Cerebellar nuclear complex (tissue), 1 donor: ENCODE results near the gene PTPRT.

Source experiments
- DNase-seq, 2 experiments: peaks; one replicate each; lab custom pipeline; 2025; lab: John Stamatoyannopoulos, UW

The PTPRT gene

DNA sequence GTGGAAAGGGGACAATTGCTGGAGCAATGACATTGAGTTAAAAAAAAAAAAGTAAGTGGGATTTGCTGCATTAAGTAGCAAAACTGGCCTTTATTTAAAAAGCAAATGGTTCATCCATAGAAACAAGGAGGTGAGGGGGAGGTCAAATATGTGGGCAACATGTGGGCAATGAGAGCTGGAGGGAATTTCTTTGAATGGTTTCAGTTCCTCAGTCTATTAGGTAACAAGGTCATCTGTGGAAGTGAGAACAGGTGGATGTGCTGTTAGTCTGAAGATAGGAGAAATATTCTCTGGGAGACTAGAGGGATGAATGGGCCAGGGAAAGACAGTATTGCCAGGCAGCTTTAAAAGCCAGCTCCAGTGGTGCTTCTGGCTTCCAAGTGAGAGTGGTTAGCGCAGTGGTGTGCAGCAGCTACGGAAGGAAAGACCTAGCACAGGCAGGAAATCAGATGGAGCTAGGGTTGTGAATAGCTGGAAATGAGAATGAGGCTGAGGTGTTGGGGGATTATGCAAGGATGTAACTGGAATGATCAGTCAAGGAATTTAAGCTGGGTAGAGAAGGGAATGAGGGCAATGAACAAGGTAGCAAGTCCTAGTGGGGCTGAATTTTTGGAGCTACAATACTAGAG lies 727.6 kb downstream of the PTPRT start:
- DNase-seq, result no peak

- no peak for DNase-seq
Observed at GRCh38 chr20:42461291-42461690, 728.4 kb downstream of the PTPRT start.

GRCh38 chr20:42447270-42447669 lies 742.4 kb downstream of the PTPRT start:
- no peak for DNase-seq

- no peak for DNase-seq
Observed at GRCh38 chr20:42444799-42445198, 744.9 kb downstream of the PTPRT start.

DNA sequence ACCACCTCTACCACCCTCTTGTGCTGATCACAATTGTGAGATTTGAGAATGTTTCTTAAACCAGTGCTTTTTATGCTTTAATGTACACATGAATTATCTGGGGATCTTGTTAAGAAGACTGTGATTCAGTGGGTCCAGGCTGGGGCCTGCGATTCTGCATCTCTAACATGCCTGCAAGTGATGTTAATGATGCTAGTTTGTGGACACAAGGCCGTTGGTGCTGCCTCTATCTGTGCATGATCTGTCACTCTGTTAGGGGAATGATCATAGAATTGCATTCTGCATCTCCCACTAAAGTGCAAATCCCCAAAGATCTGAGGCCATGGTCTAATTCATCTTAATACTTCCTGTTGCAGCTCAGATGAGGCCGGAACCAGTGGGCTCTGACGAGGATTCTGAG lies 746.5 kb downstream of the PTPRT start:
- no peak for DNase-seq

DNA sequence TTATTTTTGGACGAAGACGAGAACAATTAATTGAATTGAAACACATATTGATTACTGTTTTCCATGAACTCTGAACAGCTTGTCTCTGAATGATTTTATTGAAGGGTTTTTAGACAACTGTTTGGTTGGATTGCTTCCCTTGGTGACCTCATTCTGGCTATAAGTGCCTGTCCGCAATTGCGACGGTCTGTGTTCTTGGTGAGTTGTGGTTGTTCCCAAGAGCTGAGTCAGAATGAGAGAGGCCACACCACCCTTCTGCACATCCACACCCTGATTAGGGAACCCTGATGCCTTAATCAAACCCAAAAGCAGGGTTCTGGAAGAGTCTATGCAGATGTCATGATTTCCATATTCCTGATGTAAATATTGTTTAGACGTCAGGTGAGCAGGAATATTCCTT lies 747.0 kb downstream of the PTPRT start:
- no peak for DNase-seq

DNA sequence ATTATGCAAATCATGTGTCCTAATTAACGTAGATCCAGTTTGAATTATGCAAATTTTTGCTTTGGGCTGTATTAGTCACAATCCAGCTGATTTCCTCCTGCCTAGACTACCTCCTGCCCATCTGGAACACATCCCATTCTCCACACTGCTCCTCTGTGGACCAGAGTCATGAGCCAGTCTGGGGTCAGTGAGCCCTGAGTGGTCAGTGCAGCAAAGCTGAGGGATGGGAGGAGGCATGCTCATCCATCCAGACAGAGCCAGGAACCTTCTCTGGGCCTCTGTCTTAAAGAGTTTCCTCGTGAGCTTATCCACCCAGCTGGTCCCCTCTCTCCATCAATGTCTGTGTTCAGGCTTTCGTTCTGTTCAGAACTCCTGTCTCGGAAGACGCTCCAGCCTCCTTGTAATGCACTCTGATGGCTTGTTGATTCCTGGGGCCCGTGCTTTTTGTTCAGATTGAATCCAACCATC lies 747.8 kb downstream of the PTPRT start:
- no peak for DNase-seq

- DNase-seq, result no peak
Observed at GRCh38 chr20:42441196-42441863, 748.4 kb downstream of the PTPRT start.

GRCh38 chr20:42435230-42435629 lies 754.5 kb downstream of the PTPRT start:
- DNase-seq, result no peak

DNA sequence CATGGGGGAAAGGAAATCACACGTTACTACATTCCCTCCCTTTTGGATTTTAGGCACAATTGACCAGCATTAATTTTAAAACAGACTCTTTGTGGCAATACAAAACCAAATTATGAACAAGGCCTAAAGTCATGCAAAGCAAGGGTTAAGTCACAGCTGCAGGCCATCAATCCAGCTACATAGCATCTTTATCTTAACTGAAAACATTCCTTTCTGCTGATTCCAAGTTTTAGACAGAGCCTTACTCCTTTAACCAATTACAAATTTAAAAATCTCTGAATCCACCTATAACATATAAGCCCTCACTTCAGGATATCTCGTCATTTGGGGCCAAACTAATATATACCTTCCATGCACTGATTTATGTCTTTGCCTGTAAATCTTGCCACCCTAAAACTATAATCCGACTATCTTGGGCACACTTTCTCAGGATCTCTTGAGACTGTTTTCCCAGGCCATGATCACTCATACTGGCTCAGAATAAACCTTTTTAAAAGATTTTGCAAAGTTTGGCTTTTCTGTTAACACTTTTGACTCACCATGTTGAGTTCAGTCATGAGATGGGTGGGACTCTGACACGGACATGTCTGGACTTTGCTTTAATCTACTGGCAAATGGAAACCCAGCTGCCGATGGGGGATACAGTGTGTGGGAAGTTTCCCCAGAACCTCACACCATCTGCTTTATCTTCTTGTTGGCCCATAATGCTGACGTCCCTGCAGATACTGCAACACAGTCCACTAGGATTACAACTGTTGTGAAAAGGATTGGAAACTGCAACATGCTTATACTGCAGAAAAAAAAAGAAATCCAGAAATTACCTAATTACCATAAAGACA lies 757.0 kb downstream of the PTPRT start:
- no peak for DNase-seq

- no peak for DNase-seq
Observed at GRCh38 chr20:42430598-42430997, 759.1 kb downstream of the PTPRT start.

DNA sequence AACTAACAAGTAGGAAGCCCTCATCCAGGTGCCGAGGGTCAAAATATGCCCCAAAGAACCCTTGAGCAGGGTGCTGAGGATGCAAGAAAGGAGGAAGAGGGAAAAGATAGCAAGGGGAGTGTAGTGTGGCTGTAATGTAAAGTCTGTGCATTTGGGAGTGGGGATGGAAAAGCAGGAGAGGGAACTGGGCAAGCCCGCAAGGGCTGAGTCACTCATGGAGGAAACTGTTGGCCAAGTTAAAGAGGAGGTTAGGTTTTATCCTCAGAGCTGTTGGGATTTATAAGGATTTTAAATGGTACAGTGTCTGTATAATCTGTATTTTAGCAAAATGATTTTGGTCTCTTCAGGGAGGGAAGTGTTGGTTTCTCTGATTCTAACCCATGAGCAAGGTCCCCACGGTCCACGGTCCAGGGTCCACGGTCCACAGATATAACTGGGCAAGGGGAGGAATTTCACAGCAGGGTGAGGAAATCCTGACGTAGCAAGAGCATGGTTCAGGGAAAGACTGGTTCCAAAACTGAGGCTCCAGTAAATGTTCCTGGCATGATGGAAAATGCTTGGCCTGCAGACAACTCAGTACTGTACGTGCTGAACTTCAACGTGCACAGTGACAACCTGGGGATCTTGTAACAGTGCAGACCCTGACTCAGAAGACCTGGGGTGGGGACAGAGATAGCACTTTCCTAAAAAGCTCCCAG lies 759.8 kb downstream of the PTPRT start:
- DNase-seq, result no peak

- DNase-seq, result no peak
Observed at GRCh38 chr20:42419814-42420532, 769.7 kb downstream of the PTPRT start.

DNA sequence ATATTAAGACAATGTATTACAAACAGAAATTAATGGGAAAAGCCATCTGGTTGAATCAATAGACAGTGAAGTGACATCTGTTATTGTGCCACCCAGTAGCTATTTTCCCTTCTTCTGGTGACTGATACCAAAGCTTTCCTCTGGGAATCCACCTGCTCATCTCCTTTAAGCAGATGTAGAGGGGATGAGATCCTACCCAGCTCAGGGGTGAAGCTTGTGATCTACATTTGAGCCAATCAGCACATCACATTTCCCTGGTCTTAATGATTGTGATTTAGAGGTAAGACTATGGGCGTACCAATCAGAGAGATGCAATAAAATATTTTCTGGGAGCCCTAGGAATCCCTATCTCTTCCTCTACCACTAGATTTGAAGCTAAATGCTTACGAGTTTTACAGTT lies 782.9 kb downstream of the PTPRT start:
- DNase-seq, result no peak

- no peak for DNase-seq
Observed at GRCh38 chr20:42402455-42402854, 787.3 kb downstream of the PTPRT start.

DNA sequence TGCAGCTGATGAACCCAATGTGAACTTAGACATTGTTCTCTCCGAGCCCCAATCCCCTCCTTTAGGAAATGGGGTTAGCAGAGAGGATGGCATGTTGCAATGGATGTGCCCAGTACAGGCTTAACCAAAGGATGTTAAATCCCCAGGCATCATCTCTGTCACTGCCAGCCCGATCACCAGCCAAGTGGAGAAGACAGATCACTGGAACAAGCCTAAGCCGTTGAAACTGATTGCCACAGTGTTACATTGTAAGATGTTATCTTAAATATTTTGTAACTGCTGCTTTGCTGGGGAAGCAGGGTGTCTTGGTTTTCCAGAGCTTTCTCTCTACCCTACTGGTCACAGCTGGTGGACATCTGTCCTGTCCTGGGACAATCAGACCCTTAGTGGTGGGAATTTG lies 788.1 kb downstream of the PTPRT start:
- no peak for DNase-seq

- DNase-seq, result no peak
Observed at GRCh38 chr20:42399802-42400201, 789.9 kb downstream of the PTPRT start.

- no peak for DNase-seq
Observed at GRCh38 chr20:42392442-42392841, 797.3 kb downstream of the PTPRT start.

- no peak for DNase-seq
Observed at GRCh38 chr20:42391807-42392206, 797.9 kb downstream of the PTPRT start.

DNA sequence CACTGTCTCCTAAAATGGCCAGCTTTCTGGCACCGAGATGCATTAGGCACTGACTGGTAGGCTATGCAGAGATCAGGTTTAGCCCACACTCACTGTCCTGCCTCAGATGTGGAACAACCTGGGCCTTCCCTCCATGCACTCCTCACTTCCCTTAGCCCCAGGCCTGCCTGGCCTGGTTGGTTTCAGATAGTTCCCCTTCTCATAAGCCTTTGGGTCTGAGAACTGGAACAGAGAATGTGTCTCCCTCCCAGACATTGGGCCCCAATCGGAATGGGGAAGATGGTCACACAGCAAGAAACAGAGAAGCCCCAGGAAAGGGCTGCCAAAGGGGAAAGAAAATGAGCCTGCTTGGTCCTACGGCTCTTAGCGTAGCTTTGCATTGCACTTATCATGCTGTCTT lies 809.4 kb downstream of the PTPRT start:
- DNase-seq, result no peak

DNA sequence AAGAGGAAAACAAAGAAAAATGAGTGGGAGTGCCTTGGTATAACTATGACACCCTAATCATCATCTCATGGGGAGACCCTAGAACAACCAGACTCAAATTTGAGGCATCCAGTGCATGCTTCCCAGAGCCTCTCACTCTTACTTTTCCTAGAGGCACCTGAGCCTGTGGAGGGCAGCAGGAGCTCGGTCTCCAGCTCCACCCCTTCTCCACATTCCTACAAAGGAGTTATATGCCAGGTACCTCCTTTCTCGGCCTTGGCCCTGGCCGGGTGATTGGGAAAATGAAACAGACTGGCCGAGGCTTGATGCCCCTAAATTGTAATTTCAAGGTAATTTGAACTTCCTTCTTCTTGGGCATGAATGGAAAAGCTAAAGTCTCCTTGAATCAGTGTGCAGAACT lies 810.3 kb downstream of the PTPRT start:
- DNase-seq, result no peak

DNA sequence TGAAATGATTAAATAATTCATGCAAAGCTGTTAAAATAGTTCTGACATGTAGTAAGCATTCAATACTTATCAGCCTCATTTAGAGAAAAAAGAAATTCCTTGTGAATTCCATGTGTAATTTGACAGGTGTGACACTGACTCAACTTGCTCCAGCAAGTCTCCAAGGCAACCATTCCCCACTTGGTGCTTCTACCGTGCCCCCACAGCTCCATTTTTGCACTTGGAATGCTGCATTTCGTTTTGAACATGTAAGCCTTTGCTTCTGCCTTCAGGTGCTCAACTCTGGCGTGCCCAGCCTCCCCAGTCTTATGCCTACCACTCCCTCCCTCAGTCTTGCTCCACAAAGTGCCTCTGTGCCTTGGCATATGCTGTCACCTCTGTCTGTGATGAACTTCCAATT lies 810.9 kb downstream of the PTPRT start:
- DNase-seq, result no peak
